ENCODE measurements around the gene C4orf50.

C4orf50 gene

DNA sequence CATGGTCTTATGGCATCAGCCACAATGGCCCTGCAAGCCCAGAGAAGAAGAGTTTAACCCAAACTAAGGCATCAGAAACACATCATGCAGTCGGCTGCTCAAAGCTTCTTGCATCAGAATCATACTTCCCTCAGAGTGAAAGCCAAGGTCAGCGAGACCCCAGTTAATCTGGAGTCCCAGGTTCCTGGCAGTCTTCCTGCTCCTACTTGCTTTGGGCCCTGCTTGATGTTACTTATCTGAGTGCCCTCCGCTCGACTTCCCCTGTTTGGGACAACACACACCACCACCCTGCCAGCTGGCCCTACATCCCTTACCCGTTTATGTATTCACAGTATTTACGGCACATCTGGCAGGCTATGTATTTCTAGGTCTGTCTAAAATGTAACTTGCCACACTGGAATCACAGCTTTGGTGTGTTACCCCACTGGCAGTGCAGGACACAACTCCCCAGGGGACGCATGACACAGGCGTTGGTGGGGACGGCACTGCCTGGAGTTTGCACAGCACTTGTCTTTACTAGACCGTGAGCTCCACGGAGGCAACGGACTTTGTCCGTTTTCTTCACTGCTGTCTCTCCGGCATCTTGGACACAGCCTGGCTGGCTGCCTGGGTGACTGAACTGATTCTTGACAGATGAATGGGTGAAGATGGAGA lies 148.1 kb downstream of the C4orf50 start:
- intact Hi-C loops (cut with DNase I; ENCODE audit: low total_unique reads) = no loop called here
- no peak for DNase-seq
- Histone ChIP-seq H3K4me3 (no peak overlapping the region), H3K27ac (no peak overlapping the region), H3K36me3 (no peaks in the 10 kb centered on the region), H3K27me3 (peaks cover 0 to 3% of the 10 kb centered on the region in 2 donors), H3K9me3 (no peaks in the 10 kb centered on the region), H3K4me1 (no peaks in the 10 kb centered on the region)
- TF ChIP-seq, protein P1, sequence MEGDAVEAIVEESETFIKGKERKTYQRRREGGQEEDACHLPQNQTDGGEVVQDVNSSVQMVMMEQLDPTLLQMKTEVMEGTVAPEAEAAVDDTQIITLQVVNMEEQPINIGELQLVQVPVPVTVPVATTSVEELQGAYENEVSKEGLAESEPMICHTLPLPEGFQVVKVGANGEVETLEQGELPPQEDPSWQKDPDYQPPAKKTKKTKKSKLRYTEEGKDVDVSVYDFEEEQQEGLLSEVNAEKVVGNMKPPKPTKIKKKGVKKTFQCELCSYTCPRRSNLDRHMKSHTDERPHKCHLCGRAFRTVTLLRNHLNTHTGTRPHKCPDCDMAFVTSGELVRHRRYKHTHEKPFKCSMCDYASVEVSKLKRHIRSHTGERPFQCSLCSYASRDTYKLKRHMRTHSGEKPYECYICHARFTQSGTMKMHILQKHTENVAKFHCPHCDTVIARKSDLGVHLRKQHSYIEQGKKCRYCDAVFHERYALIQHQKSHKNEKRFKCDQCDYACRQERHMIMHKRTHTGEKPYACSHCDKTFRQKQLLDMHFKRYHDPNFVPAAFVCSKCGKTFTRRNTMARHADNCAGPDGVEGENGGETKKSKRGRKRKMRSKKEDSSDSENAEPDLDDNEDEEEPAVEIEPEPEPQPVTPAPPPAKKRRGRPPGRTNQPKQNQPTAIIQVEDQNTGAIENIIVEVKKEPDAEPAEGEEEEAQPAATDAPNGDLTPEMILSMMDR (IDR thresholded peaks at IDR 0.05) = no peak

DNA sequence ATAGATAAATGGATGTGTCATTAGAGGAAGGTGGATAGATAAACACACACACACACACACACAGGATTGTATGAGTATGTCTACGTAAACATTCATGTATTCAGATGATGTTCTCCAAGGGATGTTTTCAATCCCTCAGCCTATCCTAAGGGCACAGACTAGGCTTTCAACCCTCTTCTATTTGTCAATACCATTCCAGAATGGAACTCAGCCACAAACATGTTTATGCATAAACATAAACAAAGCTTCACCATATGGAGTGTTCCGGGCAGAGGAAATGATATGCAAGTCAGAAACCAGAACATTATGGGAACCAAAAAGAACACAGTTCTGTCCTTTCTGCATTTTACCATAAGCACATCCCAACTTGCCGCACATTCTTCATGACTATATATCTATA lies 150.4 kb downstream of the C4orf50 start:
- intact Hi-C loops (cut with DNase I; ENCODE audit: low total_unique reads) = no loop called here
- TF ChIP-seq, protein P1 (IDR thresholded peaks at IDR 0.05) = no peak
- peaks cover 0 to 6% of the 10 kb centered on the region in 2 donors for H3K27me3 ChIP-seq
- no peaks in the 10 kb centered on the region for H3K36me3 ChIP-seq
- no peak for DNase-seq
- H3K4me1 ChIP-seq = no peaks in the 10 kb centered on the region
- H3K9me3 ChIP-seq = no peaks in the 10 kb centered on the region
- H3K27ac ChIP-seq = no peak overlapping the region
- H3K4me3 ChIP-seq = no peak overlapping the region

DNA sequence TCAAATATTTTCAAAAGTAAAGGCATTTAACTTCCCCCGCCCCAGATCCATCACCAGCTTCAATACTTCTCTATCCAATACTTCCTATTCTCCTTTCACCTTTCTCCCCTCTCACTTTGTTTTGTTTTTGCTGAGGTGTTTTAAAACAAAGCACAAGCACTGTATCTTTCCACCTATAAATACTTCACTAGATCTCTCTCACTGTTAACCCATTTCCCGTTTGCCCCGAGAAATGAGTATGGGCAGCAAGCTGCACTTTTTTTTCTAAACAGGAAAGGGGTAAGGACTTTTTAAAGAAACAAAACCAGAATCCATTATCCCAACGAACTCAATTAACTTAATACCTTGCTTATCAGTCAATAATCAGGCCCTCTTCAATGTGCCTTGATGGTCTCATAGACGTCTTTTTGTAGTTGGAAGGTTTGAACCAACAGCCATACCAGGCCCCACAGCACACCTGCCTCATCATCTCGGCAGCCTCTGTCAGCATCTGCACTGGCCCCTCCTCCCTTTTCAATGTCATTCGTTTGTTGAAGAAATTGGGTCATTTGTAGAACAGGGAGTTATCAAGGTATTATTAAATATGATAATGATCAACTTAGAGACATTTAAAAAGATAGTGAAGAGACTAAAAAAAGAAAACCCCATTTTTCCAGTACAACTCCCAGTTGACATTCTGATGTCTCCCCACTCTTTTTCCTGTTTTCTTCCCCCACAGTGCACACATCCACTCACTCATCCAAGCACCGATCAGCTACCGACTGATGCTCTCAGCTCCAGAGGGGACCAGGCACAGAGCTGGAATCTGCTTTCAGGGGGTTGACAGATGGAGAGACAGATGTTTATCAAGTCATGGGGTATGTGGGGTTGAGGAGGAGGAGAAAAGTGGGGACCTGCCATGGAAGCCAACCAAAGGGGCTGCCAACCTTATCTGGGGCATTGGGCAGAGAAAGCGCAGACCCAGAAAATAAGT lies 151.1 kb downstream of the C4orf50 start:
- intact Hi-C loops (cut with DNase I; ENCODE audit: low total_unique reads) = no loop called here
- no peak for DNase-seq

DNA sequence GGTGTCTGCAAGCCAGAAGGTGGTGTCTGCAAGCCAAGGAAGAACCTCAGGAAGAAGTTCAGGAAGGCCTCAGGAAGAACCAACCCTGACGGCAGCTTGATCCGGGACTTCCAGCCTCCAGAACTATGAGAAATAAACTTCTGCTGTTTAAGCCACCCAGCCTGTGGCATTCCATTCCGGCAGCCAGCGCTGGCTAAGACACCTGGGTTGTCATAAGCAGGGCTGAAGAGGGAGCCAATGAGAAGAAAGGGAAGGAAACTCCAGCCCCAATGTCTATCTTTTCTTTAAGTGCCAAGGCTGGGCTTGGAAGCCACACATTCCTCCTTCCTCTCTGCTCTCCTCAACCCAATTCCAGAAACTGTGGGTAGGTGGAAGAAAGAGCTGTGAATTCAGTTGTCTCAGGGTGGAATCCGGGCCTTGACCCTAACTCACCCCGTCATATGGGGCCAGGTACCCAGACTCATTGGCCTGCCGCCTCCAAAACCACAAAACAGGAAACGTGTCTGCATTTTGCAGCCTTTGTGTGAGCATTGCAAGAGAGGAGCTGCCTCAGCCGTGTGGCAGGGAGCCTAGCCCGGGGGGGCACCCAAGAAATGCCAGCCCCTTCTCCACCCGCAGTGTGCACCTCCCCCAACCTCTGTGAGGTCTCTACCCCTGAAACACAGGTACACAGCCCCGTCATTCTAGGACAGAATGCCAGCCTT lies 152.2 kb downstream of the C4orf50 start:
- peaks cover 0 to 4% of the 10 kb centered on the region in 2 donors for H3K27me3 ChIP-seq
- H3K27ac ChIP-seq = no peak overlapping the region
- no peaks in the 10 kb centered on the region for H3K9me3 ChIP-seq
- H3K4me3 ChIP-seq = no peak overlapping the region
- no peaks in the 10 kb centered on the region for H3K36me3 ChIP-seq
- DNase-seq = no peak
- H3K4me1 ChIP-seq = no peaks in the 10 kb centered on the region
- intact Hi-C loops (cut with DNase I; ENCODE audit: low total_unique reads) = no loop called here
- TF ChIP-seq, protein P1 (IDR thresholded peaks at IDR 0.05) = no peak

More for the DNA sequence above, 151.1 kb downstream of the C4orf50 start:
- TF ChIP-seq, protein P1 (IDR thresholded peaks at IDR 0.05) = no peak
- Histone ChIP-seq H3K27me3 (peaks cover 0 to 6% of the 10 kb centered on the region in 2 donors), H3K4me1 (no peaks in the 10 kb centered on the region), H3K9me3 (no peaks in the 10 kb centered on the region), H3K36me3 (no peaks in the 10 kb centered on the region), H3K27ac (no peak overlapping the region), H3K4me3 (no peak overlapping the region)

DNA sequence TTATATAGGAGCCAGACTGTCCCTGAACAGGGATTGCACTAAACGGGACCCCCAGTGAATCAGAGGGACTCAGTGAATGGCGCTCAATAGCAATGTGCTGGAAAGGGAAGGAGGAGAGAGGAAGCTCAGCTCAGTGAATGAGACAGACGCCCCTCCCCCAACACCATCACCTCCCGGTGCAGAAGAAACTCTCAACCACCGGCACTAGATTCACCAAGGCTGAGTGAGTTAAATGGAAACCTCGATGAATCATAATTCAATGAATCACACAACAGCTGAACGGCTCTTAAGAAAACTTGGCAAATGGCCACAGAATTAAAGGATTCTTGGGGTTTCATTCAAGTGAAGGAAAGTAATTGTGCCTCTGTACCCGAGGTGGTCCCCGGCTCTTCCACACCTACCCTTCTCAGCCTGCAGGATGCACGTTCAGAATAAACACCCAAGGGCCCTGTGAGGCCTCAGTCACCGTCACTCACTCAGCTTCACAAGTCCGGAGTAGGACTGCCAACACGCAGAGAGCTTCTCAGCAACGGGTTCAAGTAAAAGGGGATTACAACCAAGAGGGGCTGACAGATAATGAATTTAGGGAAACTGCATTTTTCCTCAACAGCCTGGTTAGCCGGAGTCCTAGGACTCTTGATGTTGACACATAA lies 154.6 kb downstream of the C4orf50 start:
- Histone ChIP-seq H3K27me3 (peaks cover 0 to 8% of the 10 kb centered on the region in 2 donors), H3K4me3 (no peak overlapping the region), H3K27ac (no peak overlapping the region), H3K4me1 (no peaks in the 10 kb centered on the region), H3K36me3 (no peaks in the 10 kb centered on the region), H3K9me3 (no peaks in the 10 kb centered on the region)
- TF ChIP-seq, protein P1 (IDR thresholded peaks at IDR 0.05) = no peak
- DNase-seq = no peak
- intact Hi-C loops (cut with DNase I; ENCODE audit: low total_unique reads) = no loop called here
